Transverse colon (tissue), 3 donors: Measurements from ENCODE around the gene PDCD1.

Experiments
- EP300 ChIP-seq: sonication (generic); formaldehyde crosslinking; IDR thresholded peaks from one replicate; pipeline ENCODE4 v1.6.1; 2017; ENCODE audit warnings: antibody characterized with exemption, low read depth
- POLR2A ChIP-seq: fragments of 450-650 bp; IDR thresholded peaks from one replicate; pipeline ENCODE4 v1.6.1; 2016; ENCODE audit warnings: antibody characterized with exemption, mild to moderate bottlenecking, moderate library complexity
- TF ChIP-seq, protein P1 (sequence below), 5 experiments: fragments of 200-600 bp in 3 of 5; fragments of 450-650 bp in 2 of 5; sonication (generic) in 3 of 5; IDR thresholded peaks; 1 replicate in 2 of 5; 2 replicates in 3 of 5; pipeline ENCODE4 v1.5.1; 2016 to 2017; ENCODE audit warnings: antibody characterized with exemption in 5 of 5, inconsistent platforms in 3 of 5, mild to moderate bottlenecking in 2 of 5, moderate library complexity in 1 of 5

DNA sequence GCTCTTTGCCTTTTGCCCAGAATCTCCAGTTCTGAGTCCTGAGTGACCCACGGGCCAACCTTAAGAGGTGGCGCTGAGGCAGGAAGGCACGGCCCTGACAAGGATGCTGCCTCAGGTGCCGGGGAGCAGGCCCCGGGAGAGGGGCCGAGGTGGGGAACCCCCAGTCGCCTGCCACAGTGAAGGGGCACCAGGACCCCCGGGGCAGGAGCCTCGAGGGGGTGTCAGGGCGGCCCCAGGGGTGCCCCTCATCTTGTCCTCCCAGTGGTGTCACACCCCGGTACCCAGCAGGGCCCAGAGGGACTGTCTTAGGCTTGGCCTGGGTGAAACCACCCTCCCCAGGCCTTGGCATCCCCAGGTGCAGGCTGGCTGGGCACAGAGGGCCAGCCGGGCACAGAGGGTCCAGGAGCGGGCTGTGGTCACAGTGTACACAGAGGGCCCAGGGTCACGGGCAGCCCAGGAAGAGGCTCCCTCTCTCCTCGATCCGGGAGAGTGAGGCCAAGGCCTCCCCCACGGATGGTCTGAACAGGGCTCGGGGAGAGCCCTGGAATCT lies 1.0 kb downstream of the PDCD1 start:
- TF ChIP-seq, protein P1, sequence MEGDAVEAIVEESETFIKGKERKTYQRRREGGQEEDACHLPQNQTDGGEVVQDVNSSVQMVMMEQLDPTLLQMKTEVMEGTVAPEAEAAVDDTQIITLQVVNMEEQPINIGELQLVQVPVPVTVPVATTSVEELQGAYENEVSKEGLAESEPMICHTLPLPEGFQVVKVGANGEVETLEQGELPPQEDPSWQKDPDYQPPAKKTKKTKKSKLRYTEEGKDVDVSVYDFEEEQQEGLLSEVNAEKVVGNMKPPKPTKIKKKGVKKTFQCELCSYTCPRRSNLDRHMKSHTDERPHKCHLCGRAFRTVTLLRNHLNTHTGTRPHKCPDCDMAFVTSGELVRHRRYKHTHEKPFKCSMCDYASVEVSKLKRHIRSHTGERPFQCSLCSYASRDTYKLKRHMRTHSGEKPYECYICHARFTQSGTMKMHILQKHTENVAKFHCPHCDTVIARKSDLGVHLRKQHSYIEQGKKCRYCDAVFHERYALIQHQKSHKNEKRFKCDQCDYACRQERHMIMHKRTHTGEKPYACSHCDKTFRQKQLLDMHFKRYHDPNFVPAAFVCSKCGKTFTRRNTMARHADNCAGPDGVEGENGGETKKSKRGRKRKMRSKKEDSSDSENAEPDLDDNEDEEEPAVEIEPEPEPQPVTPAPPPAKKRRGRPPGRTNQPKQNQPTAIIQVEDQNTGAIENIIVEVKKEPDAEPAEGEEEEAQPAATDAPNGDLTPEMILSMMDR (IDR thresholded peaks at IDR 0.05) = no peak
- no peak for TF ChIP-seq POLR2A
- TF ChIP-seq EP300 = no peak
